HepG2 (cell line): ENCODE results near the gene PDLIM4. TPM values are rescaled to one million over a fixed set of nuclear protein-coding genes. Genes with fewer than 3 reads are reported as not detected.

Source experiments
- AKNA ChIP-seq: sonication (generic); formaldehyde crosslinking; IDR thresholded peaks from 2 replicates; pipeline ENCODE4 v1.4.0; 2020; ENCODE audit warnings: missing genetic modification reagents, borderline replicate concordance
- ATF1 ChIP-seq: IDR thresholded peaks from 2 replicates; pipeline ENCODE4 v1.6.1; 2016; ENCODE audit warnings: mild to moderate bottlenecking, control low read depth
- HNF4G ChIP-seq, 2 experiments: sonication (generic) in 1 of 2; formaldehyde crosslinking in 1 of 2; IDR thresholded peaks; 2 replicates each; pipeline versions ENCODE4 v1.4.0 to v1.6.1; 2011 to 2020; ENCODE audit warnings: borderline replicate concordance in 2 of 2, low read depth in 2 of 2, mild to moderate bottlenecking in 2 of 2, low read length in 1 of 2, missing genetic modification reagents in 1 of 2, moderate library complexity in 1 of 2
- HOXA9 ChIP-seq: sonication (generic); formaldehyde crosslinking; IDR thresholded peaks from 2 replicates; pipeline ENCODE4 v1.8.1; 2022; ENCODE audit warnings: missing genetic modification reagents, mild to moderate bottlenecking, moderate library complexity, borderline replicate concordance
- MYNN ChIP-seq: sonication (generic); formaldehyde crosslinking; IDR thresholded peaks from 2 replicates; pipeline ENCODE4 v1.4.0; 2020; ENCODE audit warnings: mild to moderate bottlenecking, low read depth, missing genetic modification reagents
- NFIB ChIP-seq: sonication (generic); formaldehyde crosslinking; IDR thresholded peaks from 2 replicates; pipeline ENCODE4 v1.9.0; 2021; ENCODE audit warnings: missing genetic modification reagents, mild to moderate bottlenecking, borderline replicate concordance
- RCOR2 ChIP-seq: IDR thresholded peaks from 2 replicates; pipeline ENCODE4 v1.6.1; 2016; ENCODE audit warnings: missing biosample characterization, missing genetic modification reagents
- SNRNP70 ChIP-seq: fragments of 200-400 bp; formaldehyde crosslinking; IDR thresholded peaks from 2 replicates; pipeline ENCODE4 v1.6.1; 2017; ENCODE audit warnings: mild to moderate bottlenecking, low read depth, low read length, moderate library complexity
- TOE1 ChIP-seq: sonication (generic); formaldehyde crosslinking; IDR thresholded peaks from 2 replicates; pipeline ENCODE4 v1.4.0; 2020; ENCODE audit warnings: mild to moderate bottlenecking, missing genetic modification reagents
- ZNF136 ChIP-seq: sonication (generic); formaldehyde crosslinking; IDR thresholded peaks from 2 replicates; pipeline ENCODE4 v1.8.1; 2022; ENCODE audit warnings: low read depth, mild to moderate bottlenecking, moderate library complexity, missing genetic modification reagents
- ZNF574 ChIP-seq: sonication (generic); formaldehyde crosslinking; IDR thresholded peaks from 2 replicates; pipeline ENCODE4 v1.4.0; 2020; ENCODE audit warnings: missing genetic modification reagents
- ZNF598 ChIP-seq: sonication (generic); formaldehyde crosslinking; IDR thresholded peaks from 2 replicates; pipeline ENCODE4 v1.5.1; 2020; ENCODE audit warnings: mild to moderate bottlenecking, missing genetic modification reagents, borderline replicate concordance
- ZNF615 ChIP-seq: sonication (generic); formaldehyde crosslinking; IDR thresholded peaks from 2 replicates; pipeline ENCODE4 v1.5.0; 2020; ENCODE audit warnings: mild to moderate bottlenecking, missing genetic modification reagents, borderline replicate concordance
- ZNF670 ChIP-seq: sonication (generic); formaldehyde crosslinking; IDR thresholded peaks from 2 replicates; pipeline ENCODE4 v1.8.0; 2022; ENCODE audit warnings: mild to moderate bottlenecking, missing genetic modification reagents, borderline replicate concordance
- ZNF749 ChIP-seq: sonication (generic); formaldehyde crosslinking; IDR thresholded peaks from 2 replicates; pipeline ENCODE4 v1.8.0; 2022; ENCODE audit warnings: mild to moderate bottlenecking, missing genetic modification reagents, moderate library complexity, borderline replicate concordance
- ZNF75D ChIP-seq: sonication (generic); formaldehyde crosslinking; IDR thresholded peaks from 2 replicates; pipeline ENCODE4 v1.8.1; 2023; ENCODE audit warnings: missing genetic modification reagents, mild to moderate bottlenecking, borderline replicate concordance
- ZNF782 ChIP-seq: sonication (generic); formaldehyde crosslinking; IDR thresholded peaks from 2 replicates; pipeline ENCODE4 v1.4.0; 2020; ENCODE audit warnings: missing genetic modification reagents, mild to moderate bottlenecking, borderline replicate concordance
- polyA plus RNA-seq, 8 experiments: library from polyadenylated mRNA; depleted of rRNA in 3 of 8; stranded (reverse) in 7 of 8; unstranded in 1 of 8; fragments of >200 nt; fragmentation: Illumina TruSeq in 4 of 8; extraction: Trizol in 4 of 8; gene quantifications; 2 replicates each; pipeline versions ENCODE4 v1.2.1 to v1.2.3, GENCODE V29; 2011 to 2016; ENCODE audit warnings: low read depth in 4 of 8, missing spikeins in 1 of 8, mixed read lengths in 1 of 8; ENCODE audit not compliant: insufficient read depth in 1 of 8
- total RNA-seq, 5 experiments: library from RNA; depleted of rRNA; stranded (reverse); fragments of >200 nt; fragmentation: Illumina TruSeq; extraction: Trizol; gene quantifications; 2 replicates each; pipeline ENCODE4 v1.2.3, GENCODE V29; 2016; ENCODE audit warnings: low read depth in 1 of 5
- TF ChIP-seq, protein P1 (sequence below): sonication (generic); formaldehyde crosslinking; IDR thresholded peaks from 2 replicates; pipeline ENCODE4 v1.5.0; 2020; ENCODE audit warnings: mild to moderate bottlenecking, missing genetic modification reagents

The PDLIM4 gene
- total and polyA plus RNA-seq, 2 of the 13 experiments (the other 11 are each of a cell fraction or from before 2014, with no cell fraction given) = 1.1 to 2.3 TPM

DNA sequence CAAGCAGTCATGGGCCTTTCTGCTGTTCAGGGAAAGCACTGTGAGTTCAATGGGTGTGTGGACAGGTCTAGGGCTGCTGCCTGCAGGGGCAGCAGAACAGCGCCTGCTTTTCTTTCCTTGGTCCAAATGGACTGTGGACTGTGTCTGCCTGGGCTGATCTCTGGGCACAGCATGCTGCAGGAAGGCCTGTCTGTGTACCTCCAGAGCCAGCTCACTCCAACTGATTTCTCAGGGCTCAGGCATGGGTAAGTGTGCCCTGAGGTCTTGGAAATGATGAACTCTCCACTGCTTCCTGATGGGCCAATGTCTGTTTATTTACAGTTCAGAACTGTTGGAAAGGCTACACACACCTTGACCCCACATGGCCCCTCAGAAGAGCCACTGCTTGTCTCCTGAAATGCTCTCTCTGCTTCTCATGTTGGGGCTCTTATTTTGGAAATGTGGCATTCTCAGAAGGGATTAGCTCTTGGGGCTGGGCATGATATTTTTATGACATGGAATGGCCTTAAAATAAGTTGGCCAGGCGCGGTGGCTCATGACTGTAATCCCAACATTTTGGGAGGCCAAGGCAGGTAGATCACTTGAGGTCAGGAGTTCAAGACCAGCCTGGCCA lies 63.7 kb downstream of the PDLIM4 start (continued):
- TF ChIP-seq ZNF574 (no peak), HOXA9 (CRISPR knock-in tag) (no peak), NFIB (CRISPR knock-in tag) (no peak), MYNN (CRISPR knock-in tag) (no peak), RCOR2 (CRISPR knock-in tag) (no peak), AKNA (CRISPR knock-in tag) (no peak), ZNF749 (CRISPR knock-in tag) (no peak), SNRNP70 (no peak), ZNF782 (CRISPR knock-in tag) (no peak), ZNF598 (CRISPR knock-in tag) (no peak), HNF4G (IDR thresholded peaks at IDR 0.05; ENCODE audit: borderline replicate concordance, low read depth, low read length) (peak; percentile 52), HNF4G (CRISPR knock-in tag; IDR thresholded peaks at IDR 0.05; ENCODE audit: borderline replicate concordance, low read depth) (no peak), ZNF75D (CRISPR knock-in tag) (no peak), ATF1 (CRISPR knock-in tag) (no peak), ZNF136 (CRISPR knock-in tag) (no peak), TOE1 (CRISPR knock-in tag) (no peak), ZNF615 (CRISPR knock-in tag) (no peak), ZNF670 (no peak)
- TF ChIP-seq, protein P1, sequence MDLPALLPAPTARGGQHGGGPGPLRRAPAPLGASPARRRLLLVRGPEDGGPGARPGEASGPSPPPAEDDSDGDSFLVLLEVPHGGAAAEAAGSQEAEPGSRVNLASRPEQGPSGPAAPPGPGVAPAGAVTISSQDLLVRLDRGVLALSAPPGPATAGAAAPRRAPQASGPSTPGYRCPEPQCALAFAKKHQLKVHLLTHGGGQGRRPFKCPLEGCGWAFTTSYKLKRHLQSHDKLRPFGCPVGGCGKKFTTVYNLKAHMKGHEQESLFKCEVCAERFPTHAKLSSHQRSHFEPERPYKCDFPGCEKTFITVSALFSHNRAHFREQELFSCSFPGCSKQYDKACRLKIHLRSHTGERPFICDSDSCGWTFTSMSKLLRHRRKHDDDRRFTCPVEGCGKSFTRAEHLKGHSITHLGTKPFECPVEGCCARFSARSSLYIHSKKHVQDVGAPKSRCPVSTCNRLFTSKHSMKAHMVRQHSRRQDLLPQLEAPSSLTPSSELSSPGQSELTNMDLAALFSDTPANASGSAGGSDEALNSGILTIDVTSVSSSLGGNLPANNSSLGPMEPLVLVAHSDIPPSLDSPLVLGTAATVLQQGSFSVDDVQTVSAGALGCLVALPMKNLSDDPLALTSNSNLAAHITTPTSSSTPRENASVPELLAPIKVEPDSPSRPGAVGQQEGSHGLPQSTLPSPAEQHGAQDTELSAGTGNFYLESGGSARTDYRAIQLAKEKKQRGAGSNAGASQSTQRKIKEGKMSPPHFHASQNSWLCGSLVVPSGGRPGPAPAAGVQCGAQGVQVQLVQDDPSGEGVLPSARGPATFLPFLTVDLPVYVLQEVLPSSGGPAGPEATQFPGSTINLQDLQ = no peak
